ENCODE results near the gene RAB3GAP2. TPM values are rescaled to one million over a fixed set of nuclear protein-coding genes. Genes with fewer than 3 reads are reported as not detected.
"Not testable (repeated sequence)": the region's sequence is repeated elsewhere in the genome, so short reads cannot be mapped to it uniquely, and the experiment has no call there.

The RAB3GAP2 gene
- total and polyA plus RNA-seq, 4 experiments from 2014 or later, result 24.1 to 44.9 (median 37.8) TPM

DNA sequence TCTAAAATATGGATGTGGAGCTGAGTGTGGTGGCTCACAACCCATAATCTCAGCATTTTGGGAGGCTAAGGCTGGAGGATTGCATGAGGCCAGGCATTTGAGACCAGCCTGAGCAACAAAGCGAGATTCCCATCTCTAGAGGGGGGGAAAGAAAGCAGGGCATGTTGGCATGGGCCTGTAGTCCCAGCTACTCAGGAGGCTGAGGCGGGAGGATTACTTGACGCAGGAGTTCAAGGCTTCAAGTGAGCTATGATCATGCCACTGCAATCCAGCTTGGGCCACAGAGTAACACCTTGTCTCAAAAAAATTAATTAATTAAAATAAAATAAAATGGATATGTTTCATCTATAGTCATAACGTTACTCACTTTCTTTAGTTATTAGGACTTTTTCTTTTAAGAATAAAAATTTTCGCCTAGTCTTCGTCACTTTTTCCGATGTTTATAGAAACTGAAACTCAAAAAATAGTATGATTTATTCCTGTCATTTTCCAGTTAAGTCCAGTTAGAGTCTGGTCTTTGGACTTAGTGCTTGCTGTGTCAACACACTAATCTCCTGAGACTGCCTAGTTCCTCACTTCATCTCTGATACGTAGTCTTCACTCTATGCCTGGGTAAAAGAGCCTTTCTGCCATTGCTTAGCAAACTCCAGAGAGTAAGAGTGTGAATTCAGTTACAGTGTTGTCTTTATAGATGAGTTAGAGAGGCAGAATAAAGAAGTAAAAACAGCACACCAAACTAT, 150.3 kb downstream of the RAB3GAP2 start:
- H3K4me1 ChIP-seq (ENCODE audit: insufficient read depth, low read length), result no peaks in the 10 kb centered on the region
- Mint-ChIP-seq H3K36me3 (peaks cover 15 to 34% of the 10 kb centered on the region in 2 donors), H3K27ac (peak overlapping the region in 4 of 7 donors; percentile 43 to 61 (median 56)), H3K27me3 (no peaks in the 10 kb centered on the region), H3K4me1 (peaks cover 6 to 11% (median 8%) of the 10 kb centered on the region in 4 donors), H3K4me3 (peak overlapping the region in 2 of 8 donors; percentile 2 to 34), H3K9me3 (no peaks in the 10 kb centered on the region)
- no peak overlapping the region for H3K27ac ChIP-seq (ENCODE audit: low read depth, low read length)
- H3K27me3 ChIP-seq (ENCODE audit: insufficient read depth, low read length), result no peaks in the 10 kb centered on the region
- H3K9me3 ChIP-seq (ENCODE audit: control insufficient read depth in 1 of 2, low read length in 2 of 2), result no peaks in the 10 kb centered on the region
- ChIA-PET CTCF (ENCODE audit: partially characterized antibody) (interaction anchor here (1.4 to 6.9 kb wide), 2 partner anchors 10 to 32 kb away, joined by 3 to 40 read pairs; no protein-coding TSS in a partner anchor), POLR2A (ENCODE audit: partially characterized antibody) (no interaction called here)
- peaks cover 6% of the 10 kb centered on the region for H3K36me3 ChIP-seq (ENCODE audit: insufficient read depth, low read length)
- no peak overlapping the region for H3K4me3 ChIP-seq (ENCODE audit: low read length in 2 of 2)
- DNase-seq, result no peak
- intact Hi-C loops (cut with micrococcal nuclease), result no loop called here

DNA sequence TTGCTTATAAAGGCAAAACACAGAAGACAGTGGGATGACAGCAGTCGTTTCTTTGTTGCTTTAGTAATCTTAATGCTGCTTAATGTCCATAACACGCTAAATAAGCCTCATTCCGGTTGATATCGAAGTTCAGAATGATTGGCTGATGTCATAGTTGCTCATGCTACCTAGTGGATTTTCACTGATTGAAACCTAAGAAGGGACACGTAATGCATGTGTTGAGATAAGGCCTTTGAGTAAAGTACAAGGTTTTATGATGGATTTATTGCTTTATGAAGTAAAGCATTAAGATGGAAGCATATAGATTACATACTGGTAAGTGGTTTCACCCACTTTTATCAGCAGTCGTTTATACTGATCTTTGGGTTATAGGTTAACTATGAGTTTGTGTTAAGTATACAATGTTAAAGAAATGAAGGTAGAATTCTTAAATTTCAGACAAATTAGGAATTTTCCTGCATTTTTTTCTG, 153.2 kb downstream of the RAB3GAP2 start:
- H3K4me1 Mint-ChIP-seq, result peaks cover 4 to 10% (median 6%) of the 10 kb centered on the region in 4 donors
- peaks cover 19 to 40% of the 10 kb centered on the region in 2 donors for H3K36me3 Mint-ChIP-seq
- Histone ChIP-seq H3K27ac (ENCODE audit: low read depth, low read length) (no peak overlapping the region), H3K4me1 (ENCODE audit: insufficient read depth, low read length) (no peaks in the 10 kb centered on the region), H3K36me3 (ENCODE audit: insufficient read depth, low read length) (peaks cover 16% of the 10 kb centered on the region), H3K9me3 (ENCODE audit: control insufficient read depth in 1 of 2, low read length in 2 of 2) (no peaks in the 10 kb centered on the region), H3K4me3 (ENCODE audit: low read length in 2 of 2) (no peak overlapping the region), H3K27me3 (ENCODE audit: insufficient read depth, low read length) (no peaks in the 10 kb centered on the region)
- CTCF ChIA-PET (ENCODE audit: partially characterized antibody), result no interaction called here
- intact Hi-C loops (cut with micrococcal nuclease), result no loop called here
- peak overlapping the region in 1 of 7 donors; percentile 4 for H3K27ac Mint-ChIP-seq
- H3K9me3 Mint-ChIP-seq, result no peaks in the 10 kb centered on the region
- no peak for DNase-seq
- POLR2A ChIA-PET (ENCODE audit: partially characterized antibody), result no interaction called here
- no peaks in the 10 kb centered on the region for H3K27me3 Mint-ChIP-seq
- no peak overlapping the region for H3K4me3 Mint-ChIP-seq

DNA sequence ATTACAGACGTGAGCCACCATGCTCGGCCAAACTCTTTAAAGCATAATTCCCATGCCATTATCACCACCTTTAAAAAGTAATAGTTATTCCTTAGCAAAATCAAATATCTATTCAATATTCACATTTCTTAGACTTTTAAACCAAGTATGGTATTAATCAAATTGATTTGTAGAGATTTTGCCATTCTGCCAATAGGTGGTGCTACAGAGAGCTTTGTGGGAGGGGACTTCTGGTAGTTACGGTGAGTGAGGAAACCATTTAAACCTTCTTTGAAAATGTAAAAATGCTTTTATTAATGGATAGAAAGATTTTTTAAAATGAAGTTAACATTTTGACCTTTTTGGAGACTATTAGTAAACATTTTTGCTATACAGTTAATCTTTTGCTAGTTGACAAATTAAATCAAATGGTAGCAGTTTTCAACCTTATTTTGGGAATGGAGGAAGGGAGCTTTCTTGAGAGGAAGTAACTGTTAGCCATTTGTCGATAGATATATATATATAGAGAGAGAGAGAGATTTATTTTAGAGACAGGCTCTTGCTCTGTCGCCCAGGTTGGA, 159.0 kb downstream of the RAB3GAP2 start:
- ChIA-PET POLR2A (ENCODE audit: partially characterized antibody) (interaction anchor here (1.2 kb wide), 2 partner anchors 19 to 23 kb away, joined by 5 to 6 read pairs; partner anchors contain the start of genes BPNT1 and IARS2), CTCF (ENCODE audit: partially characterized antibody) (interaction anchor here (0.7 to 3.7 kb wide), 18 partner anchors 9 to 124 kb away, joined by 3 to 40 read pairs (median 3); partner anchors contain the start of gene BPNT1)
- H3K36me3 Mint-ChIP-seq, result peaks cover 40 to 56% of the 10 kb centered on the region in 2 donors
- DNase-seq, result peak; percentile 45 to 62 (median 51)
- H3K27me3 Mint-ChIP-seq, result no peaks in the 10 kb centered on the region
- H3K4me3 Mint-ChIP-seq, result peak overlapping the region in 5 of 8 donors; percentile 0 to 43 (median 22)
- no peak overlapping the region for H3K27ac ChIP-seq (ENCODE audit: low read depth, low read length)
- intact Hi-C loops (cut with micrococcal nuclease), result no loop called here
- peaks cover 0 to 10% (median 4%) of the 10 kb centered on the region in 4 donors for H3K4me1 Mint-ChIP-seq
- no peaks in the 10 kb centered on the region for H3K9me3 Mint-ChIP-seq
- H3K4me3 ChIP-seq (ENCODE audit: low read length in 2 of 2), result no peak overlapping the region
- H3K4me1 ChIP-seq (ENCODE audit: insufficient read depth, low read length), result no peaks in the 10 kb centered on the region
- H3K27me3 ChIP-seq (ENCODE audit: insufficient read depth, low read length), result no peaks in the 10 kb centered on the region
- no peaks in the 10 kb centered on the region for H3K9me3 ChIP-seq (ENCODE audit: control insufficient read depth in 1 of 2, low read length in 2 of 2)
- H3K36me3 ChIP-seq (ENCODE audit: insufficient read depth, low read length), result peaks cover 24% of the 10 kb centered on the region
- H3K27ac Mint-ChIP-seq, result peak overlapping the region in 6 of 7 donors; percentile 0 to 83 (median 36)

DNA sequence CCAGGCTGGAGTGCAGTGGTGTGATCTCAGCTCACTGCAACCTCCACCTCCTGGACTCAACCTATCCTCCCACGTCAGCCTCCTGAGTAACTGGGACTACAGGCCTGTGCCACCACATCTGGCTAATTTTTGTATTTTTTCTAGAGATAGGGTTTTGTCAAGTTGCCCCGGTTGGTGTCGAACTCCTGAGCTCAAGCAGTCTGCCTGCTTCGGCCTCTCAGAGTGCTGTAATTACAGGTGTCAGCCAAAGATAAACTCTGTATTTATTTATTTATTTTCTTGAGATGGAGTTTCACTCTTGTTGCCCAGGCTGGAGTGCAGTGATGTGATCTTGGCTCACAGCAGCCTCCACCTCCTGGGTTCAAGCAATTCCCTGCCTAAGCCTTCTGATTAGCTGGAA, 159.7 kb downstream of the RAB3GAP2 start:
- H3K4me1 ChIP-seq (ENCODE audit: insufficient read depth, low read length); H3K9me3 Mint-ChIP-seq; intact Hi-C loops (cut with micrococcal nuclease); H3K4me3 ChIP-seq (ENCODE audit: low read length in 2 of 2); DNase-seq; H3K27me3 ChIP-seq (ENCODE audit: insufficient read depth, low read length); H3K27me3 Mint-ChIP-seq; H3K4me3 Mint-ChIP-seq; H3K27ac Mint-ChIP-seq; H3K27ac ChIP-seq (ENCODE audit: low read depth, low read length); H3K9me3 ChIP-seq (ENCODE audit: control insufficient read depth in 1 of 2, low read length in 2 of 2); H3K4me1 Mint-ChIP-seq: not testable (repeated sequence)
- peaks cover 40 to 60% of the 10 kb centered on the region in 2 donors for H3K36me3 Mint-ChIP-seq
- CTCF ChIA-PET (ENCODE audit: partially characterized antibody), result interaction anchor here (0.7 to 3.7 kb wide), 15 partner anchors 8 to 124 kb away, joined by 3 to 40 read pairs (median 4); partner anchors contain the start of gene BPNT1
- POLR2A ChIA-PET (ENCODE audit: partially characterized antibody), result interaction anchor here (1.2 kb wide), 2 partner anchors 19 to 23 kb away, joined by 5 to 6 read pairs; partner anchors contain the start of genes BPNT1 and IARS2
- H3K36me3 ChIP-seq (ENCODE audit: insufficient read depth, low read length), result peaks cover 27% of the 10 kb centered on the region

DNA sequence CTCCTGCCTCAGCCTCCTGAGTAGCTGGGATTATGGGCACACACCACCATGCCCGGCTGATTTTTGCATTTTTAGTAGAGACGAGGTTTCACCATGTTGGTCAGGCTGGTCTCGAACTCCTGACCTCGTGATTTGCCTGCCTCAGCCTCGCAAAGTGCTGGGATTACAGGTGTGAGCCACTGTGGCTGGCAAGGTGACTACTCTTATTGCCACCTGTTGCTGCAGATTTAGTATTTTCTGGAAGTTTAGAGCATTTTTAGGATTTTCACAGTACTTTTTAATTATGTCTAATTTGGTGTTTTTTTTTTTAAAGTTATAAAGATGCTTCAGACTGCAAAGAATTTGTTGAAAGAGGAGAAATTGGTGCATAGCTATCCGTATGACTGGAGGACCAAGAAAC, 161.8 kb downstream of the RAB3GAP2 start:
- H3K4me3 ChIP-seq (ENCODE audit: low read length in 2 of 2); intact Hi-C loops (cut with micrococcal nuclease); H3K9me3 Mint-ChIP-seq; H3K9me3 ChIP-seq (ENCODE audit: control insufficient read depth in 1 of 2, low read length in 2 of 2); DNase-seq; H3K4me1 ChIP-seq (ENCODE audit: insufficient read depth, low read length); H3K4me3 Mint-ChIP-seq; H3K27ac ChIP-seq (ENCODE audit: low read depth, low read length); H3K27me3 ChIP-seq (ENCODE audit: insufficient read depth, low read length); H3K4me1 Mint-ChIP-seq; H3K27me3 Mint-ChIP-seq: not testable (repeated sequence)
- ChIA-PET CTCF (ENCODE audit: partially characterized antibody) (interaction anchor here (3.7 kb wide), 1 partner anchor 14 kb away, joined by 40 read pairs; no protein-coding TSS in a partner anchor), POLR2A (ENCODE audit: partially characterized antibody) (interaction anchor here (1.4 kb wide), 1 partner anchor 17 kb away, joined by 3 read pairs; the partner anchor contains the start of gene IARS2)
- H3K36me3 ChIP-seq (ENCODE audit: insufficient read depth, low read length), result peaks cover 41% of the 10 kb centered on the region
- H3K27ac Mint-ChIP-seq, result peak overlapping the region in 1 of 7 donors; percentile 53
- peaks cover 49 to 63% of the 10 kb centered on the region in 2 donors for H3K36me3 Mint-ChIP-seq

DNA sequence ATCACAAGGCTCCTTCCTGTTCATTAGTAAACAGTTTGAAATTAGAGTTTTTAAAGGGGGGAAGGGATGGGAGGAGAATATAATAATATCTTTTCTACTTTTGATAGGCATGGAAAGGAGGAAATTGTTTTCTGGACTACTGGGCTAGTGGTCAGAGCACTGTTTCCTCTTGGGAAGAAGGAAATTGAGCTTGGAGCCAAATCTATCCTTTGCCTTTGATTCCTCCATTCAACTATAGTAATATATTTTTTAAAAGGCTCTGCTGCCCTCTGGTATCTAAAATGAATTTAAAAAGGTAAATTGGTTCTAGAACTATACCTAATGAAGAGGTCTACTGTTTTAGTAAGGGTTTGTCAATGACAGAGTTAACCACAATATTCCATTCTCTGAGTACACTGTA, 172.4 kb downstream of the RAB3GAP2 start:
- no peaks in the 10 kb centered on the region for H3K27me3 ChIP-seq (ENCODE audit: insufficient read depth, low read length)
- Mint-ChIP-seq H3K27me3 (no peaks in the 10 kb centered on the region), H3K4me1 (peaks cover 14 to 30% (median 22%) of the 10 kb centered on the region in 4 donors), H3K9me3 (no peaks in the 10 kb centered on the region), H3K36me3 (peaks cover 38 to 43% of the 10 kb centered on the region in 2 donors), H3K27ac (peak overlapping the region in 5 of 7 donors; percentile 25 to 83 (median 49)), H3K4me3 (no peak overlapping the region)
- POLR2A ChIA-PET (ENCODE audit: partially characterized antibody), result no interaction called here
- intact Hi-C loops (cut with micrococcal nuclease), result loop anchor here (10.0 kb wide), 2 partner anchors 105 to 1815 kb away; partner anchors contain the start of gene RRP15
- CTCF ChIA-PET (ENCODE audit: partially characterized antibody), result interaction anchor here (1.0 to 1.1 kb wide), 2 partner anchors 13 kb away, joined by 4 read pairs; no protein-coding TSS in a partner anchor
- no peak for DNase-seq
- no peak overlapping the region for H3K4me3 ChIP-seq (ENCODE audit: low read length in 2 of 2)
- peaks cover 20% of the 10 kb centered on the region for H3K36me3 ChIP-seq (ENCODE audit: insufficient read depth, low read length)
- peaks cover 12% of the 10 kb centered on the region for H3K4me1 ChIP-seq (ENCODE audit: insufficient read depth, low read length)
- no peak overlapping the region for H3K27ac ChIP-seq (ENCODE audit: low read depth, low read length)
- no peaks in the 10 kb centered on the region for H3K9me3 ChIP-seq (ENCODE audit: control insufficient read depth in 1 of 2, low read length in 2 of 2)

Data from CD4-positive, alpha-beta memory T cell (primary cell).